Uterus (tissue), 2 donors: ENCODE data around the gene RAI14.

Experiments used
- CTCF ChIP-seq, 4 experiments: fragments of 200-600 bp in 2 of 4; fragments of 450-650 bp in 2 of 4; sonication (generic) in 2 of 4; IDR thresholded peaks; one replicate each; pipeline ENCODE4 v1.5.1; 2016 to 2019; ENCODE audit warnings: antibody characterized with exemption in 4 of 4, mild to moderate bottlenecking in 2 of 4, moderate library complexity in 1 of 4
- POLR2A ChIP-seq, 2 donors: fragments of 450-650 bp; IDR thresholded peaks; one replicate each; pipeline ENCODE4 v1.6.1; 2016; ENCODE audit warnings: antibody characterized with exemption in 2 of 2, mild to moderate bottlenecking in 1 of 2, moderate library complexity in 1 of 2

- TF ChIP-seq CTCF (IDR thresholded peaks at IDR 0.05): no peak
- no peak for TF ChIP-seq POLR2A (IDR thresholded peaks at IDR 0.05)
Measured at GRCh38 chr5:34718516-34718915, 62.4 kb downstream of the RAI14 start.
